Liver (tissue), 3 donors: ENCODE data around the gene VEGFB.

ENCODE experiments used
- EGR1 ChIP-seq, 2 donors: IDR thresholded peaks; 2 replicates each; pipeline ENCODE4 v1.6.1; 2016 to 2018; ENCODE audit warnings: antibody characterized with exemption in 2 of 2, low read depth in 2 of 2
- FOXA1 ChIP-seq: IDR thresholded peaks from 2 replicates; pipeline ENCODE4 v1.6.1; 2016; ENCODE audit warnings: antibody characterized with exemption
- GABPA ChIP-seq, 2 donors: IDR thresholded peaks in 1 of 2; conservative IDR thresholded peaks in 1 of 2; 2 replicates each; pipeline ENCODE4 v1.6.1; 2016; ENCODE audit warnings: antibody characterized with exemption in 2 of 2, mild to moderate bottlenecking in 1 of 2, moderate library complexity in 1 of 2
- JUND ChIP-seq, 2 donors: IDR thresholded peaks; 2 replicates each; pipeline ENCODE4 v1.6.1; 2016; ENCODE audit warnings: antibody characterized with exemption in 2 of 2
- SP1 ChIP-seq: IDR thresholded peaks from 2 replicates; pipeline ENCODE4 v1.6.1; 2018; ENCODE audit warnings: antibody characterized with exemption, mild to moderate bottlenecking
- ZBTB33 ChIP-seq: IDR thresholded peaks from 2 replicates; pipeline ENCODE4 v1.6.1; 2016; ENCODE audit warnings: antibody characterized with exemption
- TF ChIP-seq, protein P1 (sequence below): fragments of 150-350 bp; IDR thresholded peaks from 2 replicates; pipeline ENCODE4 v1.5.1; 2017; ENCODE audit warnings: improper control_type of control experiment, low read depth, low read length; ENCODE audit not compliant: missing input control
- TF ChIP-seq, protein P2 (sequence below): IDR thresholded peaks from 2 replicates; pipeline ENCODE4 v1.6.1; 2016; ENCODE audit warnings: antibody characterized with exemption
- TF ChIP-seq, protein P3 (sequence below): IDR thresholded peaks from 2 replicates; pipeline ENCODE4 v1.6.1; 2016; ENCODE audit warnings: antibody characterized with exemption, mild to moderate bottlenecking
- TF ChIP-seq, protein P4 (sequence below): IDR thresholded peaks from 2 replicates; pipeline ENCODE4 v1.6.1; 2016; ENCODE audit warnings: antibody characterized with exemption
- donor health status: healthy.
- donor health status: healthy.

DNA sequence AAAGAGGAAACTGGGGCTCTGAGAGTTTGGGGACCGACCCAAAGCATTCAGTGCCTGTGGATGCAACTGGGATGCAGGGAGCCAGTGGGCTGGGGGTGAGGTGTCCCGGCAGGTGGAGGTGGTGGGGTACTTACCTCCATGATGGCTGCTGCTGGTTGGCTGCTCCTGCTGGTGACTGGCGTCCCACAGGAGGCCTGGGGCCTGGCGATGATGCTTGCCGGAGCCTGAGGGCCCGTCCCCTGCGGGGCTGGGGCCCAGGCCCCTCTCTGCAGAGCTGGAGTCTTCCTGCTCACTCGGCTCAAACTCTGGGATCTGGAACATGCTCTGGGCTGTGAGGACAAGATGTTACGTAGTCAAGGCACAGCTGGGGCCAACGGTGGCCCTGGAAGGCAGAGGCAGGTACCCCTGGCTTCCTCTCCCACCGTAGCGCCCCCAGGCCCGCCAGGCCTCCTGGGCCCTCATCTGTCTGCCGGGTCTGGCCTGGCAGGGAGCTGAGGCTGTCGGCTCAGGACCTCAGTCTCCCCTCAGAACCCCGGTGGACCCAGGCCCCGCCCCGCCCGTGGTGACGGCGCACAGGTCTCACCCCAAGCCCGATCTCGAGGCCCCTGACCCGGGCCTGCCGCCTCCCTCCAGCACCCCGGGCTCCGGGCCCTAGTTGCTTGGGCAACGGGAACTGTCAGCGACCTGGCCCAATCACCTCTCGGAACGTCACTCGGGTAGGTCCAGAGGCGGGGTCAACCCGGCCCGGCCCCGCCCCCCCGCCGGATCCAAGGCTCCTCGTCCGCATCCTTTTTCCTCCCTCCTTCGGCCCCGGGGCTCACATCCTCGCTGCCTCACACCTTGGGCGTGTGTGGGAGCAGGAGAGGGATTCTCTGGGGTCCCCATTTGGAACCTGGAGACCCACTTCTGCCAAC, 49.9 kb downstream of the VEGFB start, which contains the start of gene BAD:
- TF ChIP-seq, protein P1, sequence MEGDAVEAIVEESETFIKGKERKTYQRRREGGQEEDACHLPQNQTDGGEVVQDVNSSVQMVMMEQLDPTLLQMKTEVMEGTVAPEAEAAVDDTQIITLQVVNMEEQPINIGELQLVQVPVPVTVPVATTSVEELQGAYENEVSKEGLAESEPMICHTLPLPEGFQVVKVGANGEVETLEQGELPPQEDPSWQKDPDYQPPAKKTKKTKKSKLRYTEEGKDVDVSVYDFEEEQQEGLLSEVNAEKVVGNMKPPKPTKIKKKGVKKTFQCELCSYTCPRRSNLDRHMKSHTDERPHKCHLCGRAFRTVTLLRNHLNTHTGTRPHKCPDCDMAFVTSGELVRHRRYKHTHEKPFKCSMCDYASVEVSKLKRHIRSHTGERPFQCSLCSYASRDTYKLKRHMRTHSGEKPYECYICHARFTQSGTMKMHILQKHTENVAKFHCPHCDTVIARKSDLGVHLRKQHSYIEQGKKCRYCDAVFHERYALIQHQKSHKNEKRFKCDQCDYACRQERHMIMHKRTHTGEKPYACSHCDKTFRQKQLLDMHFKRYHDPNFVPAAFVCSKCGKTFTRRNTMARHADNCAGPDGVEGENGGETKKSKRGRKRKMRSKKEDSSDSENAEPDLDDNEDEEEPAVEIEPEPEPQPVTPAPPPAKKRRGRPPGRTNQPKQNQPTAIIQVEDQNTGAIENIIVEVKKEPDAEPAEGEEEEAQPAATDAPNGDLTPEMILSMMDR = no peak
- TF ChIP-seq, protein P2, sequence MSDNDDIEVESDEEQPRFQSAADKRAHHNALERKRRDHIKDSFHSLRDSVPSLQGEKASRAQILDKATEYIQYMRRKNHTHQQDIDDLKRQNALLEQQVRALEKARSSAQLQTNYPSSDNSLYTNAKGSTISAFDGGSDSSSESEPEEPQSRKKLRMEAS = no peak
- TF ChIP-seq ZBTB33 (no peak), EGR1 (IDR thresholded peaks at IDR 0.05; ENCODE audit: low read depth in 2 of 2) (no peak), JUND (IDR thresholded peaks at IDR 0.05) (no peak), SP1 (peak; percentile 74), FOXA1 (no peak), GABPA (IDR thresholded peaks at IDR 0.05 in 1 of 2, conservative IDR thresholded peaks at IDR 0.05 in 1 of 2) (peak in 1 of 2 donors; percentile 63)
- TF ChIP-seq, protein P3, sequence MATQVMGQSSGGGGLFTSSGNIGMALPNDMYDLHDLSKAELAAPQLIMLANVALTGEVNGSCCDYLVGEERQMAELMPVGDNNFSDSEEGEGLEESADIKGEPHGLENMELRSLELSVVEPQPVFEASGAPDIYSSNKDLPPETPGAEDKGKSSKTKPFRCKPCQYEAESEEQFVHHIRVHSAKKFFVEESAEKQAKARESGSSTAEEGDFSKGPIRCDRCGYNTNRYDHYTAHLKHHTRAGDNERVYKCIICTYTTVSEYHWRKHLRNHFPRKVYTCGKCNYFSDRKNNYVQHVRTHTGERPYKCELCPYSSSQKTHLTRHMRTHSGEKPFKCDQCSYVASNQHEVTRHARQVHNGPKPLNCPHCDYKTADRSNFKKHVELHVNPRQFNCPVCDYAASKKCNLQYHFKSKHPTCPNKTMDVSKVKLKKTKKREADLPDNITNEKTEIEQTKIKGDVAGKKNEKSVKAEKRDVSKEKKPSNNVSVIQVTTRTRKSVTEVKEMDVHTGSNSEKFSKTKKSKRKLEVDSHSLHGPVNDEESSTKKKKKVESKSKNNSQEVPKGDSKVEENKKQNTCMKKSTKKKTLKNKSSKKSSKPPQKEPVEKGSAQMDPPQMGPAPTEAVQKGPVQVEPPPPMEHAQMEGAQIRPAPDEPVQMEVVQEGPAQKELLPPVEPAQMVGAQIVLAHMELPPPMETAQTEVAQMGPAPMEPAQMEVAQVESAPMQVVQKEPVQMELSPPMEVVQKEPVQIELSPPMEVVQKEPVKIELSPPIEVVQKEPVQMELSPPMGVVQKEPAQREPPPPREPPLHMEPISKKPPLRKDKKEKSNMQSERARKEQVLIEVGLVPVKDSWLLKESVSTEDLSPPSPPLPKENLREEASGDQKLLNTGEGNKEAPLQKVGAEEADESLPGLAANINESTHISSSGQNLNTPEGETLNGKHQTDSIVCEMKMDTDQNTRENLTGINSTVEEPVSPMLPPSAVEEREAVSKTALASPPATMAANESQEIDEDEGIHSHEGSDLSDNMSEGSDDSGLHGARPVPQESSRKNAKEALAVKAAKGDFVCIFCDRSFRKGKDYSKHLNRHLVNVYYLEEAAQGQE = no peak
- TF ChIP-seq, protein P4, sequence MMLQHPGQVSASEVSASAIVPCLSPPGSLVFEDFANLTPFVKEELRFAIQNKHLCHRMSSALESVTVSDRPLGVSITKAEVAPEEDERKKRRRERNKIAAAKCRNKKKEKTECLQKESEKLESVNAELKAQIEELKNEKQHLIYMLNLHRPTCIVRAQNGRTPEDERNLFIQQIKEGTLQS = no peak
